Subcutaneous abdominal adipose tissue (tissue), 5 donors: ENCODE measurements around the gene MAP2K5.
A peak's percentile ranks its signal among the peaks of the same experiment; 100 is the strongest.

Experiments used
- H3K27ac ChIP-seq: one replicate; pipeline ENCODE4 v1.7.0; 2013; ENCODE audit warnings: low read depth, mild to moderate bottlenecking, inconsistent platforms, low read length, moderate library complexity
- H3K27me3 ChIP-seq, 5 donors: one replicate each; pipeline ENCODE4 v1.7.0; 2013; ENCODE audit warnings: low read length in 5 of 5, inconsistent platforms in 1 of 5; ENCODE audit not compliant: control insufficient read depth in 5 of 5, insufficient read depth in 4 of 5
- H3K36me3 ChIP-seq, 5 donors: one replicate each; pipeline ENCODE4 v1.7.0; 2013; ENCODE audit warnings: low read length in 5 of 5; ENCODE audit not compliant: control insufficient read depth in 5 of 5, insufficient read depth in 5 of 5
- H3K4me1 ChIP-seq, 5 donors: one replicate each; pipeline ENCODE4 v1.7.0; 2013; ENCODE audit warnings: low read length in 5 of 5, mild to moderate bottlenecking in 3 of 5, moderate library complexity in 1 of 5; ENCODE audit not compliant: control insufficient read depth in 5 of 5, insufficient read depth in 5 of 5
- H3K4me3 ChIP-seq, 5 donors: one replicate each; pipeline ENCODE4 v1.7.0; 2013; ENCODE audit warnings: low read length in 5 of 5, low read depth in 1 of 5
- H3K9ac ChIP-seq, 5 donors: one replicate each; pipeline ENCODE4 v1.7.0; 2013; ENCODE audit warnings: low read length in 5 of 5, mild to moderate bottlenecking in 4 of 5, moderate library complexity in 3 of 5
- H3K9me3 ChIP-seq, 5 donors: one replicate each; pipeline ENCODE4 v1.7.0; 2013; ENCODE audit warnings: low read length in 5 of 5; ENCODE audit not compliant: control insufficient read depth in 5 of 5
- donor health status: healthy.
- donor health status: healthy.
- donor health status: healthy.
- donor health status: healthy.
- donor health status: healthy.

Gene MAP2K5

GRCh38 chr15:67822537-67823313 is 280.2 kb downstream of the MAP2K5 start:
- Histone ChIP-seq H3K9me3 (peaks cover 0 to 3% (median 0%) of the 10 kb centered on the region in 5 donors), H3K36me3 (no peaks in the 10 kb centered on the region), H3K27me3 (peaks cover 67 to 87% (median 81%) of the 10 kb centered on the region in 5 donors), H3K27ac (no peak overlapping the region), H3K9ac (no peak overlapping the region), H3K4me1 (peaks cover 0 to 46% (median 39%) of the 10 kb centered on the region in 5 donors), H3K4me3 (no peak overlapping the region)

- H3K27ac ChIP-seq: no peak overlapping the region
- peaks cover 0 to 54% (median 47%) of the 10 kb centered on the region in 5 donors for H3K4me1 ChIP-seq
- H3K36me3 ChIP-seq: no peaks in the 10 kb centered on the region
- no peak overlapping the region for H3K4me3 ChIP-seq
- no peak overlapping the region for H3K9ac ChIP-seq
- peaks cover 0 to 3% (median 0%) of the 10 kb centered on the region in 5 donors for H3K9me3 ChIP-seq
- H3K27me3 ChIP-seq: peaks cover 69 to 87% (median 81%) of the 10 kb centered on the region in 5 donors
Observed at GRCh38 chr15:67823314-67824196, 281.1 kb downstream of the MAP2K5 start.

- peaks cover 73 to 89% (median 84%) of the 10 kb centered on the region in 5 donors for H3K27me3 ChIP-seq
- no peak overlapping the region for H3K4me3 ChIP-seq
- peaks cover 0 to 62% (median 53%) of the 10 kb centered on the region in 5 donors for H3K4me1 ChIP-seq
- H3K27ac ChIP-seq: no peak overlapping the region
- no peaks in the 10 kb centered on the region for H3K36me3 ChIP-seq
- peaks cover 0 to 3% (median 0%) of the 10 kb centered on the region in 5 donors for H3K9me3 ChIP-seq
- no peak overlapping the region for H3K9ac ChIP-seq
Observed at GRCh38 chr15:67824197-67824968, 281.9 kb downstream of the MAP2K5 start.

- Histone ChIP-seq H3K4me1 (peaks cover 0 to 63% (median 53%) of the 10 kb centered on the region in 5 donors), H3K27me3 (peaks cover 70 to 89% (median 80%) of the 10 kb centered on the region in 5 donors), H3K4me3 (peak within 1 kb of the TSS in 2 of 5 donors; percentile 44 to 46), H3K27ac (no peak within 1 kb of the TSS), H3K9ac (no peak within 1 kb of the TSS), H3K36me3 (no peaks in the 10 kb centered on the region), H3K9me3 (peaks cover 0 to 3% (median 0%) of the 10 kb centered on the region in 5 donors)
Observed at GRCh38 chr15:67824976-67825880, 282.7 kb downstream of the MAP2K5 start, which contains the start of gene SKOR1. SKOR1 (plus strand) TSS chr15:67825509; CDS start chr15:67825603, 94 bp downstream.

- Histone ChIP-seq H3K36me3 (no peaks in the 10 kb centered on the region), H3K4me3 (peak overlapping the region in 1 of 5 donors; percentile 46), H3K27ac (no peak overlapping the region), H3K4me1 (peaks cover 0 to 56% (median 46%) of the 10 kb centered on the region in 5 donors), H3K9me3 (peaks cover 0 to 3% (median 0%) of the 10 kb centered on the region in 5 donors), H3K27me3 (peaks cover 71 to 89% (median 80%) of the 10 kb centered on the region in 5 donors), H3K9ac (no peak overlapping the region)
Observed at GRCh38 chr15:67825881-67826716, 283.6 kb downstream of the MAP2K5 start.

GRCh38 chr15:67826717-67827561 is 284.4 kb downstream of the MAP2K5 start:
- H3K36me3 ChIP-seq: no peaks in the 10 kb centered on the region
- no peak overlapping the region for H3K9ac ChIP-seq
- H3K4me3 ChIP-seq: peak overlapping the region in 1 of 5 donors; percentile 3
- peaks cover 68 to 87% (median 78%) of the 10 kb centered on the region in 5 donors for H3K27me3 ChIP-seq
- H3K9me3 ChIP-seq: peaks cover 0 to 3% (median 0%) of the 10 kb centered on the region in 5 donors
- H3K4me1 ChIP-seq: peaks cover 0 to 56% (median 44%) of the 10 kb centered on the region in 5 donors
- no peak overlapping the region for H3K27ac ChIP-seq

GRCh38 chr15:67827562-67828277 is 285.2 kb downstream of the MAP2K5 start:
- Histone ChIP-seq H3K27me3 (peaks cover 67 to 86% (median 79%) of the 10 kb centered on the region in 5 donors), H3K27ac (no peak overlapping the region), H3K9ac (no peak overlapping the region), H3K4me3 (peak overlapping the region in 2 of 5 donors; percentile 10 to 22), H3K4me1 (peaks cover 0 to 55% (median 45%) of the 10 kb centered on the region in 5 donors), H3K9me3 (peaks cover 0 to 3% (median 0%) of the 10 kb centered on the region in 5 donors), H3K36me3 (no peaks in the 10 kb centered on the region)
